Neural progenitor cell (in vitro differentiated cells): ENCODE data around the gene SCG3. TPM values are rescaled to one million over a fixed set of nuclear protein-coding genes. Genes with fewer than 3 reads are reported as not detected.

Source experiments
- DNase-seq: peaks from one replicate; pipeline ENCODE4 v3.0.0-alpha.2; 2016; ENCODE audit warnings: low spot score
- H2AFZ ChIP-seq: fragments of 200-600 bp; sonication (generic); replicated peaks from 2 replicates; pipeline ENCODE4 v1.6.1; 2016; ENCODE audit warnings: antibody characterized with exemption
- H3F3A ChIP-seq: fragments of 200-600 bp; sonication (generic); 2 replicates; pipeline ENCODE4 v1.6.1; 2016; ENCODE audit warnings: antibody characterized with exemption, low read depth
- H3K27ac ChIP-seq: fragments of 200-600 bp; sonication (generic); 2 replicates; pipeline ENCODE4 v1.5.1; 2016; ENCODE audit warnings: mild to moderate bottlenecking
- H3K27me3 ChIP-seq: fragments of 200-600 bp; sonication (generic); 2 replicates; pipeline ENCODE4 v1.6.1; 2016; ENCODE audit warnings: mild to moderate bottlenecking, moderate library complexity
- H3K36me3 ChIP-seq: fragments of 200-600 bp; sonication (generic); 2 replicates; pipeline ENCODE4 v1.5.1; 2016
- H3K4me1 ChIP-seq: fragments of 200-600 bp; sonication (generic); 2 replicates; pipeline ENCODE4 v1.6.1; 2016; ENCODE audit warnings: mixed run types
- H3K4me2 ChIP-seq: fragments of 200-600 bp; sonication (generic); 2 replicates; pipeline ENCODE4 v1.6.1; 2016
- H3K4me3 ChIP-seq: fragments of 200-600 bp; sonication (generic); 2 replicates; pipeline ENCODE4 v1.5.1; 2016
- H3K79me2 ChIP-seq: fragments of 200-600 bp; sonication (generic); 2 replicates; pipeline ENCODE4 v1.6.1; 2016; ENCODE audit warnings: low read depth
- H3K9ac ChIP-seq: fragments of 200-600 bp; sonication (generic); 2 replicates; pipeline ENCODE4 v1.6.1; 2016
- H3K9me3 ChIP-seq: fragments of 200-600 bp; sonication (generic); 2 replicates; pipeline ENCODE4 v1.5.1; 2016; ENCODE audit warnings: low read depth
- H4K20me1 ChIP-seq: fragments of 200-600 bp; sonication (generic); 2 replicates; pipeline ENCODE4 v1.6.1; 2016; ENCODE audit warnings: low read depth
- H3K27ac Mint-ChIP-seq: 3 replicates; pipeline ENCODE4 v1.8.0; 2021; ENCODE audit warnings: mixed read lengths
- H3K27me3 Mint-ChIP-seq: 2 replicates; pipeline ENCODE4 v1.8.0; 2022; ENCODE audit warnings: low read depth, mild to moderate bottlenecking, inconsistent platforms, moderate library complexity, mixed read lengths; ENCODE audit not compliant: insufficient read depth
- H3K36me3 Mint-ChIP-seq: 3 replicates; pipeline ENCODE4 v1.8.0; 2021; ENCODE audit warnings: mixed read lengths
- H3K4me1 Mint-ChIP-seq: 3 replicates; pipeline ENCODE4 v1.8.0; 2021; ENCODE audit warnings: mixed read lengths
- H3K4me3 Mint-ChIP-seq: 3 replicates; pipeline ENCODE4 v1.8.0; 2021; ENCODE audit warnings: mild to moderate bottlenecking, moderate library complexity, mixed read lengths
- H3K9me3 Mint-ChIP-seq: 3 replicates; pipeline ENCODE4 v1.8.0; 2020; ENCODE audit warnings: mixed read lengths
- EZH2 ChIP-seq: fragments of 200-600 bp; sonication (generic); IDR thresholded peaks from 2 replicates; pipeline ENCODE4 v1.6.1; 2017; ENCODE audit warnings: antibody characterized with exemption, mild to moderate bottlenecking, moderate library complexity
- EZH2phosphoT487 ChIP-seq: fragments of 200-600 bp; sonication (generic); IDR thresholded peaks from 2 replicates; pipeline ENCODE4 v1.6.1; 2017; ENCODE audit warnings: antibody characterized with exemption
- total RNA-seq: library from RNA; depleted of rRNA; stranded (reverse); fragments of >200 nt; gene quantifications from 2 replicates; pipeline ENCODE4 v1.2.3, GENCODE V29; 2015; ENCODE audit warnings: low replicate concordance
- TF ChIP-seq, protein P1 (sequence below): fragments of 200-600 bp; sonication (generic); IDR thresholded peaks from 2 replicates; pipeline ENCODE4 v1.5.1; 2017; ENCODE audit warnings: antibody characterized with exemption, mild to moderate bottlenecking

The SCG3 gene
- total RNA-seq, 1 donor from 2014 or later: 0.19 TPM

DNA sequence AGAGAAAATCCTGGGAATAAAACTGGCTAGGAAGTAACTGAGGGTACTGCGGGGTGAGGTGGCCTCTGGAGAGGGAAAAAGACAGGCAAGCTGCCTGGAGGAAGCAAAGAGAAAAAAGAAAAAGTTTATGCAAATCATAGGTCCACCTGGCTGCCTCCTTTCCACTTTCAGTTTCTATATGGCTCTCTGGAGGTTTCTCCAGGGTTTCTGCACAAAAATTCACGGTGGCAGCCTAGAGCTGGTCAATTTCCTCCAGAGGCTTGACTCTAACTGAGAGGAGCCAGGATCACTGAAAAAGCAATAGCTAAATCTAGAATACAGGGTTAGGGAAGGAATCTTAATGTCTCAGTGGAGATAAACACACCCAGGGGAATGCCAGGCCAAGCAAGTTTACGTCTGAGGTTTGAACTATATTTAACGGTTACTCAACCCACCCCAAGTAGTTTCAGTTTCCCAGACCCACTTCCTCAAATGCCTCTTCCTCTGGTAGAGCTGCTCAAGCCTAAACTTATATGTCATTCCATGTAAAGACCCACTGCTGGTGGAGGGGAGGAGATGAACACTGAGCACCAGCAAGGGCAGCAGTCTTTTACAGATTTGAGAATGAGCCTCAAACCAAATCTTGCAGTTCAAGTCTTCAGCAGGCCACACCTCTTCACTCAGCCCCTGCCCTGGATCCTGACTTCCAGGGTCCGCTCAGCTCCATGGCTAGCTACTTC is 50.4 kb downstream of the SCG3 start:
- no peak overlapping the region for H3K4me3 Mint-ChIP-seq
- H4K20me1 ChIP-seq: peaks cover 2% of the 10 kb centered on the region
- TF ChIP-seq EZH2phosphoT487: no peak
- TF ChIP-seq, protein P1, sequence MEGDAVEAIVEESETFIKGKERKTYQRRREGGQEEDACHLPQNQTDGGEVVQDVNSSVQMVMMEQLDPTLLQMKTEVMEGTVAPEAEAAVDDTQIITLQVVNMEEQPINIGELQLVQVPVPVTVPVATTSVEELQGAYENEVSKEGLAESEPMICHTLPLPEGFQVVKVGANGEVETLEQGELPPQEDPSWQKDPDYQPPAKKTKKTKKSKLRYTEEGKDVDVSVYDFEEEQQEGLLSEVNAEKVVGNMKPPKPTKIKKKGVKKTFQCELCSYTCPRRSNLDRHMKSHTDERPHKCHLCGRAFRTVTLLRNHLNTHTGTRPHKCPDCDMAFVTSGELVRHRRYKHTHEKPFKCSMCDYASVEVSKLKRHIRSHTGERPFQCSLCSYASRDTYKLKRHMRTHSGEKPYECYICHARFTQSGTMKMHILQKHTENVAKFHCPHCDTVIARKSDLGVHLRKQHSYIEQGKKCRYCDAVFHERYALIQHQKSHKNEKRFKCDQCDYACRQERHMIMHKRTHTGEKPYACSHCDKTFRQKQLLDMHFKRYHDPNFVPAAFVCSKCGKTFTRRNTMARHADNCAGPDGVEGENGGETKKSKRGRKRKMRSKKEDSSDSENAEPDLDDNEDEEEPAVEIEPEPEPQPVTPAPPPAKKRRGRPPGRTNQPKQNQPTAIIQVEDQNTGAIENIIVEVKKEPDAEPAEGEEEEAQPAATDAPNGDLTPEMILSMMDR: no peak
- TF ChIP-seq EZH2: no peak
- H3K27me3 Mint-ChIP-seq: peaks cover 9% of the 10 kb centered on the region
- no peaks in the 10 kb centered on the region for H3F3A ChIP-seq
- no peaks in the 10 kb centered on the region for H3K36me3 Mint-ChIP-seq
- peaks cover 1% of the 10 kb centered on the region for H3K4me1 ChIP-seq
- H2AFZ ChIP-seq: no peak overlapping the region
- no peak overlapping the region for H3K4me2 ChIP-seq
- no peaks in the 10 kb centered on the region for H3K36me3 ChIP-seq
- H3K9me3 Mint-ChIP-seq: no peaks in the 10 kb centered on the region
- H3K4me3 ChIP-seq: no peak overlapping the region
- no peak overlapping the region for H3K27ac ChIP-seq
- H3K9ac ChIP-seq: no peak overlapping the region
- peaks cover 25% of the 10 kb centered on the region for H3K27me3 ChIP-seq
- H3K79me2 ChIP-seq: no peaks in the 10 kb centered on the region
- DNase-seq: no peak
- no peak overlapping the region for H3K27ac Mint-ChIP-seq
- H3K9me3 ChIP-seq: no peaks in the 10 kb centered on the region
- peaks cover 42% of the 10 kb centered on the region for H3K4me1 Mint-ChIP-seq

DNA sequence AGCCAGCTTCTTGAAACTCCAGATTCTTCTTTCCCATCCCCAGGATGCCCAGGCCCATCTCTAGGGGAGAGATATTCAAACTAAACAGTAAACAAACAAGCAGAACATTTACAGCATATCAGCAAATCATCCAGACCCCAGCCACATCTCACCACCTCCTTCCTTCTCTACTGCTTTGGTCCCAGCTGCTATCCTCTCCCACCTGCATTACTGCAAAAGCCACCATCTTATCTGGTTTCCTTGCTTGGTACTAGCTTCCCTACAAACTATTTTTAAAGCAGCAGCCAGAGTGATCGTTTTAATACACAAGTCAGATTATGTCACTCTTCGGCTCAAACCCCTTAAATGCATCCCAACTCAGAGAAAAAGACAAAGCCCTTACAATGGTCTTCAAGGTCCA is 51.3 kb downstream of the SCG3 start:
- H3K27ac ChIP-seq: no peak overlapping the region
- peaks cover 4% of the 10 kb centered on the region for H4K20me1 ChIP-seq
- H3K4me1 ChIP-seq: peaks cover 5% of the 10 kb centered on the region

DNA sequence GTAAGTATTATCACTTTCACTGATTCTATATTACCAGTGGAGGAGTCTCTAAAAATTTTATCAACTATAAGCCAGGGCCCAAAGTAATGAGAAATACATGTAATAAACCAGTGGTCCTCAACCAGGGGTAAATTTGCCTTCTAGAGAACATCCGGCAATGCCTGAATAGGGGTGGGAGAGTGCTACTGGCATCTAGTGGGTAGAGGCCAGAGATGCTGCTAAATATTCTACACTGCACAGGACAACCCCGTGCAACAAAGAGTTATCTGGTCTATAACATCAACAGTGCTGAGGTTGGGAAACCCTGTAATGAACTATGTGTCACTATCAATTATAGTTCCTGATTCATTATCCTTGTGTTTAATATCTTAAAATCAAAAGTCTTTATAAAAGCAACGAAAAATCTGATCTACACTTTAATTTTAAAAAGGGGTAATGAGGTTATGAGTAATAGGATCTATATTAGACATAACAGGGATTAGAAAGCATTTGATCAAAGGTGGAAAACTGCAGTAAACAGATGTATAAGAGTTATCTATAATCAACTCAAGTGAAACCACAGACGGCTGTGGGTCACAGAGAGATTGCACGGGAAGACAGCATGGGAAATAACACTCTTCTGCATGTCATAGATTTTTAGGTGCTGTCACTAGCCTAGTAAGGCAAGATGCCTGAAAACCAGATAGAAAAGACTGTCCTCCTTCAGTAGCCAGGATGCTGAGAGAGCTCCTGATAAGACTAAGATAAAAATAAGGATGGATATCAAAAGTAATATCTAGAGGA is 54.1 kb downstream of the SCG3 start:
- H3K4me3 Mint-ChIP-seq: no peak overlapping the region

More for the DNA sequence above, 51.3 kb downstream of the SCG3 start:
- Mint-ChIP-seq H3K27me3 (peaks cover 10% of the 10 kb centered on the region), H3K4me3 (no peak overlapping the region), H3K36me3 (no peaks in the 10 kb centered on the region), H3K27ac (no peak overlapping the region), H3K4me1 (peaks cover 35% of the 10 kb centered on the region), H3K9me3 (no peaks in the 10 kb centered on the region)
- TF ChIP-seq, protein P1: no peak
- TF ChIP-seq EZH2: no peak
- no peak for TF ChIP-seq EZH2phosphoT487
- no peak overlapping the region for H3K4me2 ChIP-seq
- no peak overlapping the region for H2AFZ ChIP-seq
- no peak overlapping the region for H3K9ac ChIP-seq
- DNase-seq: no peak
- H3K27me3 ChIP-seq: peaks cover 35% of the 10 kb centered on the region
- no peak overlapping the region for H3K4me3 ChIP-seq
- no peaks in the 10 kb centered on the region for H3K9me3 ChIP-seq
- H3F3A ChIP-seq: no peaks in the 10 kb centered on the region
- no peaks in the 10 kb centered on the region for H3K79me2 ChIP-seq
- H3K36me3 ChIP-seq: no peaks in the 10 kb centered on the region

More for the DNA sequence above, 54.1 kb downstream of the SCG3 start:
- Histone ChIP-seq H3K9me3 (no peaks in the 10 kb centered on the region), H3K4me1 (peaks cover 5% of the 10 kb centered on the region), H3K4me2 (no peak overlapping the region), H3K36me3 (no peaks in the 10 kb centered on the region), H3K9ac (no peak overlapping the region), H2AFZ (no peak overlapping the region), H3K27me3 (peaks cover 62% of the 10 kb centered on the region), H3F3A (peaks cover 18% of the 10 kb centered on the region), H3K4me3 (no peak overlapping the region), H3K27ac (no peak overlapping the region), H3K79me2 (no peaks in the 10 kb centered on the region), H4K20me1 (peaks cover 14% of the 10 kb centered on the region)
- Mint-ChIP-seq H3K4me1 (peaks cover 40% of the 10 kb centered on the region), H3K36me3 (no peaks in the 10 kb centered on the region), H3K27me3 (peaks cover 10% of the 10 kb centered on the region), H3K9me3 (no peaks in the 10 kb centered on the region), H3K27ac (no peak overlapping the region)
- no peak for TF ChIP-seq EZH2phosphoT487
- TF ChIP-seq, protein P1: peak; percentile 10
- no peak for DNase-seq
